Erythroblast (primary cell): ENCODE results near the gene UBB.

ENCODE experiments used
- DNase-seq, 2 experiments: peaks; one replicate each; lab custom pipeline; 2025; lab: John Stamatoyannopoulos, UW
- GATA1 ChIP-seq: IDR thresholded peaks from 2 replicates; pipeline ENCODE4 v1.6.1; 2011; ENCODE audit warnings: low read depth, mild to moderate bottlenecking, control low read depth, low read length, moderate library complexity
- POLR2A ChIP-seq: IDR thresholded peaks from 2 replicates; pipeline ENCODE4 v1.6.1; 2011; ENCODE audit warnings: mild to moderate bottlenecking, low read length

UBB gene

DNA sequence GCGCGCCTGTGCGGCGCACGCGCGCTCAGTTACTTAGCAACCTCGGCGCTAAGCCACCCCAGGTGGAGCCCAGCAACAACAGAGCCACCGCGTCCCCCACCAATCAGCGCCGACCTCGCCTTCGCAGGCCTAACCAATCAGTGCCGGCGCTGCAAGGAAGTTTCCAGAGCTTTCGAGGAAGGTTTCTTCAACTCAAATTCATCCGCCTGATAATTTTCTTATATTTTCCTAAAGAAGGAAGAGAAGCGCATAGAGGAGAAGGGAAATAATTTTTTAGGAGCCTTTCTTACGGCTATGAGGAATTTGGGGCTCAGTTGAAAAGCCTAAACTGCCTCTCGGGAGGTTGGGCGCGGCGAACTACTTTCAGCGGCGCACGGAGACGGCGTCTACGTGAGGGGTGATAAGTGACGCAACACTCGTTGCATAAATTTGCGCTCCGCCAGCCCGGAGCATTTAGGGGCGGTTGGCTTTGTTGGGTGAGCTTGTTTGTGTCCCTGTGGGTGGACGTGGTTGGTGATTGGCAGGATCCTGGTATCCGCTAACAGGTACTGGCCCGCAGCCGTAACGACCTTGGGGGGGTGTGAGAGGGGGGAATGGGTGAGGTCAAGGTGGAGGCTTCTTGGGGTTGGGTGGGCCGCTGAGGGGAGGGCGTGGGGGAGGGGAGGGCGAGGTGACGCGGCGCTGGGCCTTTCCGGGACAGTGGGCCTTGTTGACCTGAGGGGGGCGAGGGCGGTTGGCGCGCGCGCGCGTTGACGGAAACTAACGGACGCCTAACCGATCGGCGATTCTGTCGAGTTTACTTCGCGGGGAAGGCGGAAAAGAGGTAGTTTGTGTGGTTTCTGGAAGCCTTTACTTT, at the start of gene UBB:
UBB (plus strand) TSS at position 452 of the 856 bp plus-strand sequence. CDS start 817 bp downstream, outside the sequence.
- TF ChIP-seq POLR2A: peak; percentile 99
- no peak for TF ChIP-seq GATA1
- DNase-seq: peak; percentile 98 to 99

GRCh38 chr17:16338391-16338790, 42.5 kb upstream of the UBB start:
- no peak for DNase-seq
- no peak for TF ChIP-seq POLR2A
- no peak for TF ChIP-seq GATA1

- TF ChIP-seq GATA1 (no peak), POLR2A (no peak)
- DNase-seq: no peak
These were observed 41.5 kb upstream of the UBB start for GRCh38 chr17:16339402-16339801.

DNA sequence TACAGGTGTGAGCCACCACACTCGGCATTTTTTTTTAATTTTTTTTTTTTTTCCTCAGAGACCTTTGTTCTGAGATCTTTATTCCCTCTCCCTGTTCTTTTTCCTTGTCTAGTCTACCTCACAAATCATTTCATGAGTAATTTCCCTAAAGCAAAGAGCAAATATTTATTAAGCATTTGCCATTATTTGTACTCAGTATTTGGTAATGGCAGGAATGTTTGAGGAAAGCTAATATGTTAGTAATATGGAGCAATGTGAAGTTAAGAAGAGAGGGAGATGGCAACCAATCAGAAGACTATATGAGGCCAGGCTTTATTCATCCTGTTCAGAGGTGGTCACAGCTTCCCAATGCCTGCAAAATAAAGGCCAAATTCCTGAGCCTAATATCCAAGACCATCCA, 40.9 kb upstream of the UBB start:
- TF ChIP-seq POLR2A: no peak
- TF ChIP-seq GATA1: no peak
- DNase-seq: no peak

- DNase-seq: no peak
- TF ChIP-seq GATA1 (no peak), POLR2A (no peak)
These were observed 37.9 kb upstream of the UBB start for GRCh38 chr17:16342979-16343378.

DNA sequence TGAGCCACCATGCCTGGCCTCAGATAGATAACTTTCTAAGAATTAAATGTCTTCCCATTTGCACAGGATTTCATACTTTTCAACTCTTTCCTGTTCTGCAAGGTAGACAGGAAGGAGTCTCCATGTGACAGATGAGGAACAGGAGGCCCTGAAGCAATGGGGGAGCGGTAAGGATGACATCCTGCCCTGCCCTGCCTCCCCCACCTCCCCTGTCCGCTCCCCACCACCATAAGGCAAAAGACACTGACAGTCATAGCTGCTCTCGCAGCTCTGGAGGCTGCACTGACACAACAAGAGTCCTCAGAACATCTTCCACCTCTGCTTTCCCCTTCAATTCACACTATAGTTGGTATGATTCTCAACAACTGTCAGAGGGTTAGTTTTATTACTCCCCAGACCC, 37.3 kb upstream of the UBB start:
- TF ChIP-seq GATA1 (no peak), POLR2A (no peak)
- DNase-seq: no peak

DNA sequence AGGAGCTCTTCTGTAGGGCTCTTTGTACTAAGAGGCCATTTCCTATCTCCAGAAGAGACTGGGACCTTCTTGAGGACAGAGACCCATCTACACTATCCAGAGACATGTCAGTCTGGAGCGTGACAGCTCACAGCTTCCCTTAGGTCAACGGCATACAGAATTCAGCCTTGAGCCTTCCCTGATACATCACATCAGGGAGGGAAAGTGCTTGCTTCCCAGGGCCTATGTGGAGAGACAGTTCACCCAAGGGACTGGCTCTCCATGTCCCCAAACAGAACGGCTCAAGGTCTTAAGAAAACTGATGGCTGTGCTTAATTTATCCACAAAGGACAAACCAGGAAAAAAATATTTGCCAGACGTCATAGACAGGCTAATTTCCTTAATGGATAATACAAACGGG, 35.3 kb upstream of the UBB start:
- no peak for DNase-seq
- TF ChIP-seq GATA1: no peak
- no peak for TF ChIP-seq POLR2A

- TF ChIP-seq GATA1: no peak
- no peak for TF ChIP-seq POLR2A
- DNase-seq: no peak
These were observed 34.1 kb upstream of the UBB start for GRCh38 chr17:16346721-16347271.

GRCh38 chr17:16348586-16348985, 32.3 kb upstream of the UBB start:
- DNase-seq: no peak
- TF ChIP-seq GATA1 (no peak), POLR2A (no peak)

DNA sequence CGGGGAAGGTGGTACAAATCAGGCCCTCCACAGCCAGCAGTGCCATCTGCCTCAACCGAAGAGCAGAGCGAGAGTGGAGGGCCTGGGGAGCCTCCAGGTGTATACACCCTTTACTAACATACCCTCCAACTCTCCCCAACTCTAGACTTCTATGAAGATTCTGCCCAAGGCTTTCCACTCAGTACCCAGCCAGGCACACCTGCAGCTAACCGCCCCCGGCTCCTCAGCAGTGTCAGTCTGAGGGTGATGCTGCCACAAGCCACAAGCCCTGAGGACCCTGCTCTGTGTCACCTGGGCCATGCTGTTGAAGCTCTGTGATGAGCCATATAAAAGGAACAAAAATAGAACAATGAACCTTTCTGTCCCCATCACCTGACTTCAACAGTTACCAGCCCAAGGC, 31.5 kb upstream of the UBB start:
- TF ChIP-seq GATA1 (no peak), POLR2A (no peak)
- DNase-seq: no peak

- TF ChIP-seq GATA1 (no peak), POLR2A (no peak)
These were observed 29.1 kb upstream of the UBB start for GRCh38 chr17:16351831-16352230.

DNA sequence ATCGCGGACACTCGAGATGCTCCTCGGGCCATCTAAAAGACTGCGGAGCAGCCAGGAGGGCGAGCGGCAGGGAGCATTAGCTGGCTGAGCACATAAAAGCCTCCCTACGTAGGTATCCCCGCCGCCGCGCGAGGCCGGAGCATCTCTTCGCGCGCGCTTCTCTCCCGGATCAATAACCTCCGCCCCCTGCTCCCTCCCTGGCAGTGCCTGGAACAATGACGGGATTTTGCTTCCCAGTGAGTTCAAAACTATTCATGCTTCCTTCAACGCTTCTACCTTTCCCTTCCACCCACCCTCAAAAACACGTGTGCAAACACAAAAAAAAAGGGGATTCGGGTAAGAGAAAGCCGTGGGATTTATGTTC, 28.6 kb upstream of the UBB start:
- DNase-seq: peak; percentile 55 to 57
- TF ChIP-seq POLR2A (no peak), GATA1 (no peak)

More at GRCh38 chr17:16351831-16352230, 29.1 kb upstream of the UBB start:
- DNase-seq: no peak

DNA sequence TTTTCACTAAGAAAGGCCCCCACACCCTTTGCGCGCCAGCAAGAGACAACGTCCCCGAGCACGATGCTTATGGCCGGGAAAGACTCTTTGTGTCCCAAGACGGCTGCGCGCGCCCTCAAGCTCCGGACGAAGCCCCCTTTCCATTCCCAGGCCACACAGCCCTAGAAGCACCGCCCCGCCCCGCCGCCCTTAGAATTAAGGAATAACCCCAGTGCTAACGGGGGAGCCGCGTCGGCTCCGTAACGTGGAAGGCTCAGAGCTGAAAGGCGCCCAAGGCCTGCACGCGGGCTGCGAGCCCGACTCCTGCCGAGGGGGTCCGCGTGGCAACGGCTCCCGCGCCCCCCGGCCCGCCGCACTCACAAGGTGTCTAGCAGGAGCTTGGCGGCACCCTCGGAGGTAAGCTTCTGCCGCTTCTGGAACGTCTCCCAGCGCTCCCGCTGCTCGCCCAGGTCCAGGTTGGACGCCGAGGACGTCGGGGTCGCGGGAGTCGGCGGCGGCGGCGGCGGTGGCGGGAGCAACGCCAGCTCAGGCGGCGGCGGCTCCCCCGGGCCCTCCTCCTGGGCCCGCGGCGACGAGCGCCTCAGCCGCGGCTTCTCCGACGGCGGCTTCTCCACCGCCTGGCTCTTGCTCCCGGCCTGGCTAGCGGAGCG, 28.1 kb upstream of the UBB start:
- TF ChIP-seq POLR2A: no peak
- TF ChIP-seq GATA1: no peak
- peak; percentile 74 to 77 for DNase-seq
